ENCODE results near the gene PODNL1.

The PODNL1 gene

DNA sequence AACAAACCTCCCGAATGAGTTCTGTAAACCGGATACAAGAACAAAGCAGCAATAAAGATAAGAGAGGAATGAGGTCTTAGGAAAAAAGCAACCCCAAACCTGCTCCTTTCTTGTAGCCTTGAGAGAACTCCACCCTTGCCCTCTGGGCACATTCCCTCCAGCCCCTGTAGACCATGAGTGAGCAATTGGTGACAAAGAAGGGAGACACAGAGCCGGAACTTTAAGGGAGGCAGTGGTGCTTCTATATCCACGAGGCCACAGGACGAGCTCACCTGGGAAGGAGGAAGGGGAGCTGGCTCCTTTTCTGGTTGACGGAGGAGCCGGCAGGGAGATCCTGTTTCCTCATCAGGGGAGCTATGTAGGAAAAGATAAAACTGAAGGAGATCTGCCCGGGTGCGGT is 45.3 kb downstream of the PODNL1 start:
- DNase-seq (ENCODE audit: low read depth) = no peak

DNA sequence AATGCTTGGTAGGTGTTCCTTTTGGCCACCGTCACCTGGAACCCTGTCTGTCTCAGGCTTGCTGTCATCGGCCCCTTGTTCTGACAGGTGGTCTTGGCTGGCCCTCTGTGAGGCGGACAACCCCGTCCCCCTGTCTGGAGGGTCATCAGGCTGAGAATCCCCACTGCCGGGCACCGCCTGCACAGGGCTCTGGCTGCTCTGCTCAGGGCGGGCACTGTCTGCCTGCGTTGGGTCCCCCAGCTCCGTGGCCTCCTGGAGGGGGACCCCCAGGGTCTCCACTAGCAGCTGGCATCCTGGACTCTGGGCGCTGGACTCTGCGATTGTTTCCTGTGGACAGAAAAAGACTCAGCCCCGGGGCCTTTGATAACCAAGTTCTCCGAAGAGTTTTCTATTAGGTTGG is 48.1 kb downstream of the PODNL1 start:
- DNase-seq (ENCODE audit: low read depth) = no peak

- DNase-seq (ENCODE audit: low read depth) = no peak
Observed at GRCh38 chr19:13888281-13888680, 49.9 kb downstream of the PODNL1 start.

DNA sequence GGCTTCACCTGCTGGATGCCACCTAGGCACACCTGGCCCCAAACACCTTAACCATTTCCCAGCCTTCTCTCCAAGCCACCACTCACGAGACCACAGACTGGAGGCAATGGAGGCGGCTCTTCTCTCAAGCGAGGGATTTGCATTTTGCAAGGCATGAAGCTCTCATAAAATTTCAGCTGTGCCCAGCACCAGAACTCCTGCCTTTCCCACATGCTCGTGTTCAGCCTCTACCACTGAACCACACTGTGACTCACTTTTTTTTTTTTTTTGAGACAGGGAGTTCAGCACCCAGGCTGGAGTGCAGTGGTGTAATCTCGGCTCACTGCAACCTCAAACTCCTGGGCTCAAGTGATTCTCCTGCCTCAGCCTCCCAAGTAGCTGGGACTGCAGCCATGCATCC is 50.7 kb downstream of the PODNL1 start:
- DNase-seq (ENCODE audit: low read depth) = no peak

DNA sequence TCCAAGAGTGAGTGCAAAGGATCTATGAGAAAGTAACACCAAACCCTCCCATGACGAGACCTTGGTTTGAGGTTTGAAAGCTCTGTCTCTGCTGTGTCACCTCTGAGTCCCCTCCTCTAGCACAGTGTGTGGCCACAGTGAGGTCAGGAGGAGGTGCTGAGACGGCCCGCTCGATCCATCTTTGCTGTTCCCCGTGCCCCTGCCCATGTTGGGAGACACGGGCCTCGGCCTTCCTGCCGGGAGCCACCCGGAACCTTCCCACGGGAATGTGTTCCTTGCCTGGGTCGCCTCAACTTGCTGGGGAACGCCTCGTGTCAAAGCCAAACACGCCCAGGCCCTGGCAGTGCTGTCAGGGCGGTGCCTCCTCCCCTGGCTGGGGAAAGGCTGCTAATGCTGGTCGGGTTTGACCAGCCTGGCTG is 51.2 kb downstream of the PODNL1 start:
- no peak for DNase-seq (ENCODE audit: low read depth)

- DNase-seq (ENCODE audit: low read depth) = no peak
Observed at GRCh38 chr19:13885826-13886365, 52.3 kb downstream of the PODNL1 start.

GRCh38 chr19:13884726-13885591 is 53.3 kb downstream of the PODNL1 start:
- no peak for DNase-seq (ENCODE audit: low read depth)

- no peak for DNase-seq (ENCODE audit: low read depth)
Observed at GRCh38 chr19:13883516-13884064, 54.6 kb downstream of the PODNL1 start.

GRCh38 chr19:13882836-13883235 is 55.4 kb downstream of the PODNL1 start:
- DNase-seq (ENCODE audit: low read depth) = no peak

DNA sequence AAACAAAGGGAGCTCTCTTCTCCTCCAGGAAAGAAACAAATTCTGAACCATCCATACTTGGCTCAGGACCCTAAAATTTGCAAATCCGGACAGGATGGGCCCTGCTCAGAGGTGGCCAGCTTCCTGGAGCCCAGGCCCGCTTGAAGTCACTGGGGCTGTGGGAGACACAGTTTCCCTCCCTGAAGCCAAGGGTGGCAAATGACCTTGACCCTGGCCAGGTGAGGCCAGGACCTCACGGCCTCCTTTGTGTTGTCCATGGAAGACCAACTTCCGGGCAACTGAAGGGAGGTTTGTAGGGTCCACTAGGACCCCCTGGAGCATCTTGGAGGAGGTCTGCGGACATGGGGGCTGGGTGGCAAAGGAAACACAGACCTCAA is 55.8 kb downstream of the PODNL1 start:
- no peak for DNase-seq (ENCODE audit: low read depth)

GRCh38 chr19:13881692-13882418 is 56.4 kb downstream of the PODNL1 start:
- DNase-seq (ENCODE audit: low read depth) = no peak

- DNase-seq (ENCODE audit: low read depth) = no peak
Observed at GRCh38 chr19:13881251-13881691, 56.9 kb downstream of the PODNL1 start.

All from T follicular helper cell (primary cell).